Activated naive CD4-positive, alpha-beta T cell treated with anti-CD3 and anti-CD28 coated beads, Interleukin-2, amount 50 U/mL, for 16 hours (primary cell): ENCODE data around the gene CAND2.
A peak's percentile ranks its signal among the peaks of the same experiment; 100 is the strongest.

Experiments
- DNase-seq: peaks from one replicate; pipeline ENCODE4 v3.0.0-alpha.2; 2020

Gene CAND2

DNA sequence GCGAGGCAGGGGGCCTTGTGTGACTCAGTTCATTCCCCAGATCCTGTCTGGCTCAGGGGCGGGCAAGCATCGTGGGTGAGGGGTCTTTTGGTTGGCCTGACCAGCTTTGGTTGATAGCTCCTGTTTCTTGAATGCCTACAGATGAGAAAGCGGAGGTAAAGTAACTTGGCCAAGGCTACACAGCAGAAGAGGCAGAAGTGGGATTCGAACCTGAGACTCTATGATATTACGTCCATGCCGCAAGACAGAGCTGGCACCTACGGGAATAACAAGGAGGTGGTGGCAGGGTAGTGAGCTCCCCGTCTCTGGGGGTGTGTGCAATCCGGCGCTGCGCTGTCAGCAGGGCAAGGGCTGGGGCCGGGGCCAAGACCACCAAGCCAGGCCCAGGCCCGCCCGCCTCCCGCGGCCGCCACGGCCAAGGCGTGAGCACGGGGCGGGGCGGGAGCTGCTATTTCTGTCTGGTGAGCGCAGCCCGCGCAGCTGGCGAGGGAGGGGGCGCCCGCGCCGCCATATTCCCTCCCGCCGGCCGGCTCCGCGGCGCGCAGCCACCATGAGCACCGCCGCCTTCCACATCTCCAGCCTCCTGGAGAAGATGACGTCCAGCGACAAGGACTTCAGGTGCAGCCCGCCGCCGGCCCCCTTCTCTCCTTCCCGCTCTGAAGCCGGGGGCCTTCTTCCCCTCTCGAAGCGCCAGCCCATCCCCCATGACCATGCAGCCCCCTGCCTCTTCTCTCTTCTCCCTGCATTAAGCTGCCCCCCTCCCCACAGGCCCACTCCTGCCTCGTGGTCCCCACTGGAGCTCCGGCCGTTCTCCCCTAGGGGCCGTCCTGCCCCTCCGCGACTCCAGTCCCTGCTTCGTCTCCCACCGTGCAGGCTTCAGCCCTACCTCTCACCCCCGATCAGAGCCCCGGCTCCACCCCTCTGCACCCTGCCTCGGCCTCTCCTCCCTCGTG lies at the start of gene CAND2:
TSS of gene CAND2 (plus strand) at position 510 of the 953 bp plus-strand sequence. CDS start at position 551, 41 bp downstream.
- DNase-seq: peak; percentile 58

DNA sequence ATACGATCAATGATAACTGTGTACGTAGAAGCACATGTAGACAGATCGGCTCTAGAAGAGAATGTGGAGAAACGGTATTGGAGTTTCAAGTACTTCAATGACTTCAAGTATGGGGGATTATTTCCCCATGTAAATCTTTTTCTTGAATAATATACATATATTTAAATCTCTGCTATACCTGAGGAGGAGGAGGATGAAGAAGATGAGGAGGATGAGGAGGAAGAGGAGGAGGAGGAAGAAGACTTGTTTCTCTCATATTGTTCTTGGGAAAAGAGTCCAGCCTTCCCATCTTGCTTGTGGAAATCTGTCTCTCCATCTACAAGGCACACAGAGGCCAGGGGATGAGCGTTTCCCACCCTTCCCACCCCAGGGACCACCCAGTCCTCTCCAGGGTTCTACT lies 48.0 kb upstream of the CAND2 start:
- DNase-seq: no peak

DNA sequence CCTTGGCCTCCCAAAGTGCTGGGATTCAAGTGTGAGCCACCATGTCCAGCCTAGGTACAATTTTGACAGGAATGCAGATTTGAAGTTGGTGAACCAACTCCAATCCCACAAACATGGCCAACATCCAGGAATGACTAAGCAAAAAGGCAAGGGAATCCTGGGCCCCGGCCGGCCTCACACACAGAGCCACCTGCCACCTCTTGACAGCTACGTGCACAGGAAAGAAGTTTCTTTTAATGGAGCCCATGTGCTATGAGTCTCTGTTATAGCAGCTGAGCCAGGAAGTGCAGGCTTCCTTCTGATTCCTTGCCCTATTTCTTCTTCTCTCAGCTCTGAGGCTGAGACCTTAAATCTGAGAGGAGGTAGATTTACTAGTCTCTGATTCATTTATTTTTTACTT lies 46.3 kb upstream of the CAND2 start:
- DNase-seq: no peak

- no peak for DNase-seq
Observed at GRCh38 chr3:12750658-12751071, 45.8 kb upstream of the CAND2 start.

DNA sequence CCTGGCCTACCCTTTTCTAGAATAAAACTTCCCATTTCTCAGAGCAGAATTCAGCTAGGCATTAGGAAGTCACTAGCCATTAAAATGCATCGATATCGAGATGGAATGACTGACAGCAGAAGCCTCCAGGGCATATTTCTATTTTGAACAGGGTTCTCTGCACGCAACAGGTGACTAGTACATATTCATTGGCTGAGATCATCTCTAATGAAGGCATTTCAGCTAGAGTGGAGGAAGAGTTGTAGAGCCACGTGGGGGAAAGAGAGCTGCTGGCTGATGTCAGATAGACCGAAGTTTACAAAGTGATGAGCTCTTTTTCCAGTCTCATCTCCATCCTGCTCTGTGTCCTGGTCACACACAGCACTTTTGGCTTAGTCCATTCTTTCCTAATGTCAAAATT lies 44.9 kb upstream of the CAND2 start:
- DNase-seq: no peak

DNA sequence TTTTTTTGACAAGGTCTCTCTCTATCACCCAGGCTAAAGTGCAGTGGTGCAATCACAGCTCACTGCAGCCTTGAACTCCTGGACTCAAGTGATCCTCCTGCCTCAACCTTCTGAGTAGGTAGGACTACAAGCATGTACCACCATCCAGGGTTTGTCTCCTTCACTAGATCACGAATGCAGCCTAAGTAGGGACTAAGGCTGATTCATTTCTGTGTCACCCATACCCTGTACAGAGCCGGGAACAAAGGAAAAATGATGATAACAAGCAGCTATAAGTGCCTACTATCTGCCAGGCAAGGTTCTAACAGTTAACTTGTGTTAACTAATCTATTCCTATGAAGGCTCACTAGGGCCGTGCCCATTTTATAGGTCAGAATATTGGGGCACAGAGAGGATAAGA lies 44.4 kb upstream of the CAND2 start:
- DNase-seq: no peak

- DNase-seq: no peak
Observed at GRCh38 chr3:12752809-12753208, 43.7 kb upstream of the CAND2 start.

- no peak for DNase-seq
Observed at GRCh38 chr3:12753275-12754028, 43.0 kb upstream of the CAND2 start.

- no peak for DNase-seq
Observed at GRCh38 chr3:12754313-12754712, 42.2 kb upstream of the CAND2 start.

- no peak for DNase-seq
Observed at GRCh38 chr3:12755754-12756153, 40.7 kb upstream of the CAND2 start.

GRCh38 chr3:12756175-12756574 lies 40.3 kb upstream of the CAND2 start:
- no peak for DNase-seq

GRCh38 chr3:12756635-12757034 lies 39.8 kb upstream of the CAND2 start:
- DNase-seq: no peak

GRCh38 chr3:12758025-12758781 lies 38.3 kb upstream of the CAND2 start:
- no peak for DNase-seq

- DNase-seq: no peak
Observed at GRCh38 chr3:12759097-12759679, 37.3 kb upstream of the CAND2 start, which contains the start of gene TMEM40. Gene TMEM40 (minus strand): TSS chr3:12759259. CDS start chr3:12749832, 9,427 bp downstream.

DNA sequence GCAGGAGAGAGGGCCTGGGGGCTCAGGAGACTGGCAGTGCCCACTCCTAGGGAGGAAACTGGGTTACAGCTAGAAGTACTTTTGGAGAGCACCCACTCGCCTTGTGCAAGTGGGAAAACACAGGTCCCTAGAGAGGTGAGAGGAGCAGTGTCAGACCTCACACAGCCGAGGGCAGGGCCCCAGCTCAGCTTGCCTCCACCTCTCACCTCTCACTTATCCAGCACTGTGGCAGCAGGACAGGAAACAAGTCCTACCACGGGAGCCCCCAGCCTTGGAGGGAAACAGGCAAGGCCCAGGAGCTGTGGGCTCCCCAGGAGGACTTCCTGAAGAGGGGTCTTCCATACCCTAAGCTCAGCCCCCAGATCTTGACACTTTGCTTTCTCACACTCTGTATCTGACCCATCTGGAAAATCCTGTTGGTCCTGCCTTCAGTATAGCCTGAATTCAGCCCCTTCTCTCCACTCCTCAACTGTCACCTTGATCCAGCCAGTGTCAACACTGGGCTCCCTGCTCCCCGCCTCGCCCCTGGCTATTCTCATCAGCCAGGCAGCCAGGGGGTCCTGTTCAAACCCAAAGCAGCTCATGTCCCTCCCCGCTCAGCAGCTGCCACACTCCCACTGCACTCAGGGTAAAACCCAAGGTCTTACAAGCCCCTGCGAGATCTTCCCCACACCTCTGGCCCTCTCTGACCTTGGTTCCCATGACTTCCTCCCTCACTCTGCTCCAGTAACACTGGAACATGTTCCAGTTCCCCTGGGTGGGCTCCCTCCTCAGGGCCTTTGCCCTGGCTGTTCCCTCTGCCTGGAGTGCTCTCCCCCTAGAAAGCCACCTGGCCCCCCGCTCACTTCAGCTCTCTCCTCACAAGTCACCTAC lies 36.6 kb upstream of the CAND2 start:
- no peak for DNase-seq

DNA sequence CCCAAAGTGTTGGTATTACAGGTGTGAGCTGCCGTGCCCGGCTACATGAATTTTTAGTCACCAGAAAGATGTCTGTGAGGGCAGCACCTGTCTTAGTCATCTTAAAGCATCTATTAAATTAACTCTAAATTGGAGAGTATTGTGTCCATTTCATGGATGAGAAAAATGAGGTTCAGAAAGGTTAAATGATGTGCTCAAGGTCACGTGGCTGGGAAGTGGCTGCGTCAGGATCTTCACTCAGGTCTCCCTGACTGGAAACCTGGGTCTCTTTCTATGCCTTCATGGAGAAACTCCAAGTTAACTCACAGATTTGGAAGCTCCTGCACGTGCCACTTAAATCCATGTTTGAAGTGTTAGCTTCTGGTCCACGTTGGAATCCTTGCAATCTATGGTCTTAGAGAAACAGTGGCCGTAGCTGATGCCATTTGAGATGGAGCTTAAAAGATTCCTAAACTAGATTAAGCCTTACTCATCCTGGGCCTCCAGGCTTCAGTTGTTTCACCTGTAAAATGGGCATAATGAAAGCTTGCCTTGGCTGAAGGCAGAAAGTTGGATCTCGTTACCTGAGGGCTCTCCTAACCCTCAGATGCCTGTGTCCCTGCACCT lies 32.2 kb upstream of the CAND2 start:
- DNase-seq: no peak

DNA sequence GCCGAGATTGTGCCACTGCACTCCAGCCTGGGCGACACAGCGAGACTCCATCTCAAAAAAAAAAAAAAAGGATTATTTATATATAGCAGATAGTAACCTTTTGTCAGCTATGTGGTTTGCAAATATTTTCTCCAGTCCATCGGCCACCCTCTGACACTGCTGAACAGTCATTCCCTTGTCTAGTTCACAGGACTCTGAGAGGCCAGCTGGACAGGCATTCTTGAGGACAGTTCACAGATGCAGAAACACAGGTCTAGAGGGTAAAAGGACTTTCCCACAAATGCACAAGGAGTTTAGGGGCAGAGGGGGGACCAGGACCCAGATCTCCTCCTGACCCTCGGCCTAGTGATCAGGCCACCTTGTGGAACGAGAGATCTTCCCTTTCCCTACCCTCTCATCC lies 29.9 kb upstream of the CAND2 start:
- DNase-seq: no peak

DNA sequence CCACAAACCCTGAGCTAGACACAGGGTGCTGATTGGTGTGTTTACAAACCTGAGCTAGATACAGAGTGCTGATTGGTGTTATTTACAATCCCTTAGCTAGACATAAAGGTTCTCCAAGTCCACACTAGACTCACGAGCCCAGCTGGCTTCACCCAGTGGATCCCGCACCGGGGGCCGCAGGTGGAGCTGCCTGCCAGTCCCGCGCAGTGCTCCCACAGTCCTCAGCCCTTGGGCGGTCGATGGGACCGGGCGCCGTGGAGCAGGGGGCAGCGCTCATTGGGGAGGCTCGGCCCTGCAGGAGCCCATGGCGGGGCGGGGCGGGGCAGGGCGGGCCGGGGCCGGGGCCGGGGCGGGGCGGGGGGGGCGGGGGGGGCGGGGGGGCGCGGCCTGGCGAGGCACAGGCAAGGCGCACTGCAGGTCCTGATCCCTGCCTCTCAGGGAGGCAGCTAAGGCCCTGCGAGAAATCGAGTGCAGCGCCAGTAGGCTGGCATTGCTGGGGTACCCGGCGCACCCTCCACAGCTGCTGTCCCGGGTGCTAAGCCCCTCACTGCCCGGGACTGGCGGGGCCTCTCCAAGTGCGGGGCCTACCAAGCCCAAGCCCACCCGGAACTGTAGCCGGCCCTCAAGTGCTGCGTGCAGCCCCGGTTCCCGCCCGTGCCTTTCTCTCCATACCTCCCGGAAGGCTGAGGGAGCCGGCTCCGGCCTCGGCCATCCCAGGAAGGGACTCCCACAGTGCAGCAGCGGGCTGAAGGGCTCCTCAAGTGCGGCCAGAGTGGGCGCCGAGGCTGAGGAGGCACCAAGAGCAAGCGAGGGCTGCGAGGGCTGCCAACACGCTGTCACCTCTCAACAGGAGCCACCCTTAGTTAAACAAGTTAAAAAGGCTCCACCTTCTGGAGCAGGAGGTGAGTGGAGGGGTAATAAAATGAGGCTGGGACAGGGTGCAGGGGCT lies 27.6 kb upstream of the CAND2 start:
- no peak for DNase-seq

- DNase-seq: no peak
Observed at GRCh38 chr3:12769761-12770160, 26.7 kb upstream of the CAND2 start.

DNA sequence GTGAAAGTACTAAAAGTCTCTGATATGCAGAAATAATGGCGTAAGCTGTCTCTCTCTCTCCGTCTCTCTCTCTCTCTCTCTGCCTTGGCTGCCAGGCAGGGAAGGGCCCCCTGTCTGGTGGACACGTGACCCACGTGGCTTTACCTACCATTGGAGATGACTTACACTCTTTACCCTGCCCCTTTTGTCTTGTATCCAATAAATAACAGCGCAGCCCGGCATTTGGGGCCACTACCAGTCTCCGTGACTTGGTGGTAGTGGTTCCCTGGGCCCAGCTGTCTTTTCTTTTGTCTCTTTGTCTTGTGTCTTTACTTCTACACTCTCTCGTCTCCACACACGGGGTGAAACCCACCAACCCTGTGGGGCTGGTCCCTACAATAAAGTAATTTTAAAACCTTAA lies 25.2 kb upstream of the CAND2 start:
- DNase-seq: no peak
